Activated T-cell treated with anti-CD3 and anti-CD28 coated beads for 24 hours (primary cell): Measurements from ENCODE around the gene MND1.

Source experiments
- DNase-seq: peaks from one replicate; pipeline ENCODE4 v3.0.0-alpha.2; 2020; ENCODE audit warnings: low read depth

Gene MND1

GRCh38 chr4:153344131-153345011 lies at the start of gene MND1:
Gene MND1 (plus strand): TSS chr4:153344688. CDS start chr4:153344738, 50 bp downstream.
- DNase-seq = peak; percentile 85

GRCh38 chr4:153295131-153295755 lies 49.2 kb upstream of the MND1 start:
- no peak for DNase-seq

- DNase-seq = no peak
These were observed 48.3 kb upstream of the MND1 start for GRCh38 chr4:153296040-153296823.

GRCh38 chr4:153297116-153297515 lies 47.4 kb upstream of the MND1 start:
- DNase-seq = no peak

GRCh38 chr4:153310793-153311192 lies 33.7 kb upstream of the MND1 start:
- no peak for DNase-seq

GRCh38 chr4:153314915-153315314 lies 29.6 kb upstream of the MND1 start:
- no peak for DNase-seq

GRCh38 chr4:153318696-153319320 lies 25.7 kb upstream of the MND1 start:
- peak; percentile 6 for DNase-seq

GRCh38 chr4:153322791-153323190 lies 21.7 kb upstream of the MND1 start:
- DNase-seq = no peak

- no peak for DNase-seq
These were observed 20.4 kb upstream of the MND1 start for GRCh38 chr4:153324046-153324445.

- DNase-seq = no peak
These were observed 18.9 kb upstream of the MND1 start for GRCh38 chr4:153325558-153325957.

GRCh38 chr4:153326513-153326912 lies 18.0 kb upstream of the MND1 start:
- no peak for DNase-seq

- DNase-seq = no peak
These were observed 17.2 kb upstream of the MND1 start for GRCh38 chr4:153327247-153327646.

GRCh38 chr4:153332936-153333335 lies 11.6 kb upstream of the MND1 start:
- no peak for DNase-seq

GRCh38 chr4:153333874-153334273 lies 10.6 kb upstream of the MND1 start:
- no peak for DNase-seq

- no peak for DNase-seq
These were observed 8.8 kb upstream of the MND1 start for GRCh38 chr4:153335665-153336064.

- no peak for DNase-seq
These were observed 6.8 kb upstream of the MND1 start for GRCh38 chr4:153337686-153338085.

GRCh38 chr4:153341575-153342090 lies 2.9 kb upstream of the MND1 start:
- no peak for DNase-seq

- no peak for DNase-seq
These were observed 1.5 kb upstream of the MND1 start for GRCh38 chr4:153342751-153343552.

- DNase-seq = peak; percentile 39
These were observed 809 bp downstream of the MND1 start for GRCh38 chr4:153345012-153345981.

- no peak for DNase-seq
These were observed 1.5 kb downstream of the MND1 start for GRCh38 chr4:153346031-153346430.
